T-helper 17 cell (primary cell): ENCODE measurements around the gene TOPBP1. TPM values are rescaled to one million over a fixed set of nuclear protein-coding genes. Genes with fewer than 3 reads are reported as not detected.
A peak's percentile ranks its signal among the peaks of the same experiment; 100 is the strongest.
"Not testable (repeated sequence)": the region's sequence is repeated elsewhere in the genome, so short reads cannot be mapped to it uniquely, and the experiment has no call there.

Source experiments
- ATAC-seq: fragments of 150-1000 bp; cut with Tn5 transposase; 2 replicates; pipeline ENCODE4 v1.10.0; 2021; ENCODE audit warnings: mild to moderate bottlenecking, moderate library complexity
- DNase-seq, 3 donors: peaks; one replicate each; pipeline versions ENCODE4 v3.0.0 to v3.0.0-alpha.2; 2020 to 2021
- H3K9me3 ChIP-seq: one replicate; pipeline ENCODE4 v1.7.0; 2013; ENCODE audit warnings: low read length, mild to moderate bottlenecking; ENCODE audit not compliant: control insufficient read depth, poor library complexity, severe bottlenecking
- H3K27ac Mint-ChIP-seq: one replicate; pipeline ENCODE4 v1.8.0; 2022; ENCODE audit warnings: mild to moderate bottlenecking, moderate library complexity, mixed read lengths
- H3K27me3 Mint-ChIP-seq: one replicate; pipeline ENCODE4 v1.8.0; 2022; ENCODE audit warnings: mixed read lengths
- H3K36me3 Mint-ChIP-seq: one replicate; pipeline ENCODE4 v1.8.0; 2022; ENCODE audit warnings: low read depth, mixed read lengths
- H3K4me1 Mint-ChIP-seq: one replicate; pipeline ENCODE4 v1.8.0; 2022; ENCODE audit warnings: mild to moderate bottlenecking, mixed read lengths
- H3K4me3 Mint-ChIP-seq: one replicate; pipeline ENCODE4 v1.8.0; 2022; ENCODE audit warnings: mild to moderate bottlenecking, moderate library complexity, mixed read lengths
- total RNA-seq, 4 donors: library from RNA in 2 of 4; stranded (reverse) in 2 of 4; gene quantifications; one replicate each; pipeline ENCODE4 v1.2.3 and lab custom pipeline; 2022 to 2026

TOPBP1 gene
- total RNA-seq, 2 donors from 2014 or later: 33.5 to 46.3 TPM

DNA sequence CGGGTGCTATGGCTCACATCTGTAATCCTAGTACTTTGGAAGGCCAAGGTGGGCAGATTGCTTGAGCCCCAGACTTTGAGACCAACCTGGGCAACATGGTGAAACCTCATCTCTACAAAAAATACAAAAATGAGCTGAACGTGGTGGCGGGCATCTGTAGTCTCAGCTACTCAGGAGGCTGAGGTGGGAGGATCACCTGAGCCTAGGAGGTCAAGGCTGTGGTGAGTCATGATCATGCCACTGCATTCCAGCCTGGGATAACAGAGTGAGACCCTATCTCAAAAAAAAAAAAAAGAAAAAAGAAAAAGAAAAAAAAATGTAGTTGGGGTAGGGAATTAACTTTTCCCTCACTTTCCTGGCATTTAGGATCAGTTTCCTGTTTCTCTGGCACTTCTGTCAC, 3.4 kb upstream of the TOPBP1 start:
- not testable (repeated sequence) for H3K36me3 Mint-ChIP-seq, ATAC-seq, H3K27ac Mint-ChIP-seq, H3K9me3 ChIP-seq, DNase-seq, H3K4me3 Mint-ChIP-seq, H3K27me3 Mint-ChIP-seq
- H3K4me1 Mint-ChIP-seq: peaks cover 26% of the 10 kb centered on the region

DNA sequence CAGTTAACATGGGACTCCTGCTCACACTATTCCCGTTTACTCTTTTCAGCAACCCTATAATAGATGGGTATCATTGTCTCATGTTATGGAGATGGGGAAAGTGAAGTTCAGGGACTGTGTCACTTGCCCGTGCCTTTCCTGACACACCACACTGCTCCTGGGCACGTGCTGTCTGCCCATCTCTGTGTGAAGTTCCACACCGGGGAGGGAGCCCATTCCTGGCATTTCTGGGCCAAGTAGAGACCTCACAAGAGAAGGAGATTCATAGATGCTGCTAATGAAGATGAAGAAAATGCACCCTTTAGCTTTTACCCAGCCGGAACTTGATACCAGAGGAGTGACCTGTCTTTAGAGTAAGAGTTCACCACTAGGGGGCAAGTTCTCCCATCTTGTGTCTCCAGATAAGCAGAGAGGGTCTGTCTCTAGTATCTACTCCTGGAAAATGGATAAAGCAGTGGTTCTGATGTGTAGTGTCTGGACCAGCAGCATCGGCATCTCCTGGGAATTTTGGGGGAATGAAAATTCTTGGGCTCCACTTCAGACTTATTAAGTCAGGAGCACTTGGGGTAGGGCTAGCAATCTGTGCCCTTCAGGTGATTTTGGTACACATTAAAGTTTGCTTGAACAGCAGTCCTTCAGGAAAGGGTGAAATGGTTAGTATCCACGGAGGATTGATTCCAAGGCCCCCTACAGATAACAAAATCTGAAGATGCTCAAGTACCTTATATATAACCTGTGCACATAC, 2.0 kb upstream of the TOPBP1 start:
- ATAC-seq: peak; percentile 52

GRCh38 chr3:133662278-133662651, 524 bp upstream of the TOPBP1 start:
- Mint-ChIP-seq H3K4me1 (peaks cover 38% of the 10 kb centered on the region), H3K27ac (peak overlapping the region; percentile 97), H3K27me3 (no peaks in the 10 kb centered on the region), H3K4me3 (peak overlapping the region; percentile 99), H3K36me3 (peaks cover 5% of the 10 kb centered on the region)
- ATAC-seq: peak; percentile 63
- H3K9me3 ChIP-seq: no peaks in the 10 kb centered on the region
- no peak for DNase-seq

More for the DNA sequence above, 2.0 kb upstream of the TOPBP1 start:
- no peaks in the 10 kb centered on the region for H3K27me3 Mint-ChIP-seq
- peak overlapping the region; percentile 85 for H3K27ac Mint-ChIP-seq
- peaks cover 5% of the 10 kb centered on the region for H3K36me3 Mint-ChIP-seq
- no peak for DNase-seq
- H3K9me3 ChIP-seq: no peaks in the 10 kb centered on the region
- peaks cover 38% of the 10 kb centered on the region for H3K4me1 Mint-ChIP-seq
- H3K4me3 Mint-ChIP-seq: peak overlapping the region; percentile 99

GRCh38 chr3:133659806-133660205, 1.9 kb downstream of the TOPBP1 start:
- DNase-seq: no peak
- no peak for ATAC-seq
- Mint-ChIP-seq H3K4me3 (peak overlapping the region; percentile 50), H3K27me3 (no peaks in the 10 kb centered on the region), H3K27ac (peak overlapping the region; percentile 77), H3K4me1 (peaks cover 38% of the 10 kb centered on the region), H3K36me3 (peaks cover 7% of the 10 kb centered on the region)
- no peaks in the 10 kb centered on the region for H3K9me3 ChIP-seq

DNA sequence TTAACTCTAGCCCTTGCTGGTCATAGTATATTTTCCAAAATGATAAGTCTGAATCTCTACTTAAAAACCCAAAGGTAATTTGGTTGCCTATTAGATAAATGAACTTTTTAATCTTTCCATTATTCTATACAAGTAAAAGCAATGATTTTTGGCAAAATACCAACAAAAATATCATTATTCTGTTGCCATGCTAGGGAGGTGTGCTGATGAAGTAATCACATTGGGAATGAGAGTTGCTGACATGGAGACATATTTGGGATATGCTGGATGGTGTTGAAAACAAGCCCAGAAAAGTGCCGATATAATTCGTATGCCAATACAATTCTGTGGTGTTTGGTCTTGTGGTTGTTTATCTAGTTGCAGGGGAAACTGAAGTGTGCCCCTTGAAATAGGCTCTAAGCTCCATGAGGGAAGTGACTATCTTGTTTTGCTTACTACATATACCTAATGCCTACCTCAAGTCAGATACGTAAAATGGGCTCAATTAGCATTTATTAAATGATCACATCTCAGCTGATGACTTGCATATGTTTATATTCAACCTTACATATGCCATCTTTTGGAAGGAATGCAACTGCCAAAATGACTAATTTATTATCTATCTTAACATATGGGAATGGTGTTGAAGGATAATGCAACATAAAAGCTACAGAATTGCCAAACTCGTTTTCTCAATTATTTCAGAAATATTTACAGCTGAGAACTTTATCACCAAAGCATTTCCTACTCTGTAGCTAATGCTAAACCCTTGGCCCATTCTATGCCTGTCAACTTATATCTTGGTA, 5.8 kb downstream of the TOPBP1 start:
- H3K4me3 Mint-ChIP-seq: no peak overlapping the region
- H3K27me3 Mint-ChIP-seq: no peaks in the 10 kb centered on the region
- no peak for ATAC-seq
- H3K9me3 ChIP-seq: no peaks in the 10 kb centered on the region
- H3K36me3 Mint-ChIP-seq: peaks cover 9% of the 10 kb centered on the region
- no peak for DNase-seq
- H3K4me1 Mint-ChIP-seq: peaks cover 19% of the 10 kb centered on the region
- H3K27ac Mint-ChIP-seq: no peak overlapping the region

DNA sequence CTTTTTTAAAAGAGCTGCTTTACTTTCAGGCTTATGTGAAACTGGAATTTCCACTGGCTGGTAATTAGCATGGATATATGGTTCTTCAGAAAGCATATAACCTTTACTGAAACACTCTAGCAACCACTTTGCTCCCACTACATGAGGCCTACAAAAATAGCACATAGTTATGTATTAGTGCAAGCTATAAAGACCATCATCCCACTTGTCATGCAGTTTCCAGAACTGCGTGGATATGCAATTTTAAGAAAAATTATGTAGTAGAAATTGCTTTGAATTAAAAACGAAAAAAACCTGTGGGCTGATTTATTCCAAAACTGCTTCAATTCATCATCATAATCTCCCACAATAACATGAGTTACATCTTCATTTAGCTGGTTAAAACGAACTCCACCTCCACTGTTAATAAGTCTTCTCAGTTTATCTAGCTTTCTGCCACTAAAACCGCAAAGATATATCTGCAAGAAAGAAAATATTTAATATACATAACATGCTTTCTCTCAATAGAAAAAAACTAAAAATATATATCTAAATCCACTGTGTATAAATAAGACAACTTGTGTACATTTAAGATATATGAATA, 12.2 kb downstream of the TOPBP1 start:
- no peaks in the 10 kb centered on the region for H3K9me3 ChIP-seq
- Mint-ChIP-seq H3K4me3 (no peak overlapping the region), H3K27me3 (no peaks in the 10 kb centered on the region), H3K4me1 (peaks cover 12% of the 10 kb centered on the region), H3K36me3 (peaks cover 11% of the 10 kb centered on the region), H3K27ac (no peak overlapping the region)
- ATAC-seq (no peak), DNase-seq (no peak)

- ATAC-seq (no peak), DNase-seq (no peak)
- Mint-ChIP-seq H3K27ac (no peak overlapping the region), H3K4me3 (no peak overlapping the region), H3K4me1 (peaks cover 12% of the 10 kb centered on the region), H3K36me3 (peaks cover 9% of the 10 kb centered on the region), H3K27me3 (no peaks in the 10 kb centered on the region)
- no peaks in the 10 kb centered on the region for H3K9me3 ChIP-seq
These were observed 17.0 kb downstream of the TOPBP1 start for GRCh38 chr3:133644768-133645167.

DNA sequence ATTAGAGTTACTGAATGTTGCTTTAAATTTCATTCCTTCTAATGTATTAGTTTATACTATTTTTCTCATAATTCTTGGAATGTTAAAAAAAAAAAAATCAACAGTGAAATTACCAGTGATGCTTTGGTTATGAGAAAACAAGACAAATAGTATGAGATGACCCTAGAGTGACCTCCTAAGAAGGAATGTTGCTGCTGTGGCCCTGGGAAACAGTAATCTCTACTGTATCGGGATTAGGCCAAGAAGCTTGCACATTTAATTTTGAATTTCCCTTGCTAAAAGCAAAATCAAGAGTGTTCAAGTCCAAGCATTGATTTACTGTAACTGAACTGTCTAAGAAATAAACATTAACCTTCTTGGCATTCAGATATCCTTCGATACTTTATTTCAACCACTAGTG, 18.1 kb downstream of the TOPBP1 start:
- Mint-ChIP-seq H3K36me3 (peaks cover 9% of the 10 kb centered on the region), H3K4me1 (peaks cover 14% of the 10 kb centered on the region), H3K27ac (no peak overlapping the region), H3K4me3 (no peak overlapping the region), H3K27me3 (no peaks in the 10 kb centered on the region)
- ATAC-seq (no peak), DNase-seq (no peak)
- no peaks in the 10 kb centered on the region for H3K9me3 ChIP-seq

DNA sequence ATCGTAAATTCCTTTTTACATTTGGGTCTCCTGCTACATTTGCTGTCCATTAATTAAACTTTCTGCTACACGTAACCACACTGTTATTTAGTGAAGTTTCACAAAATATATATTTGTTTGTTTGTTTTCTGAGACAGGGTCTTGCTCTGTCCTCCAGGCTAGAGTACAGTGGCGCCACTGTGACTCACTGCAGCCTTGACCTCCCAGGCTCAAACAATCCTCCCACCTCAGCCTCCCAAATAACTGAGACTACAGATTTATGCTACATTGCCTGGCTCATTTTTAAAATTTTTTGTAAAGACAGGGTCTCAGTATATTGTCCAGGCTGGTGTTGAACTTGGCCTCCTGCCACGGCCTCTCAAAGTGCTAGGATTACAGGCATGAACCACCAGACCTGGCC, 20.5 kb downstream of the TOPBP1 start:
- no peaks in the 10 kb centered on the region for H3K9me3 ChIP-seq
- Mint-ChIP-seq H3K4me3 (no peak overlapping the region), H3K27me3 (no peaks in the 10 kb centered on the region), H3K27ac (no peak overlapping the region), H3K36me3 (no peaks in the 10 kb centered on the region), H3K4me1 (peaks cover 5% of the 10 kb centered on the region)
- no peak for ATAC-seq
- DNase-seq: no peak

DNA sequence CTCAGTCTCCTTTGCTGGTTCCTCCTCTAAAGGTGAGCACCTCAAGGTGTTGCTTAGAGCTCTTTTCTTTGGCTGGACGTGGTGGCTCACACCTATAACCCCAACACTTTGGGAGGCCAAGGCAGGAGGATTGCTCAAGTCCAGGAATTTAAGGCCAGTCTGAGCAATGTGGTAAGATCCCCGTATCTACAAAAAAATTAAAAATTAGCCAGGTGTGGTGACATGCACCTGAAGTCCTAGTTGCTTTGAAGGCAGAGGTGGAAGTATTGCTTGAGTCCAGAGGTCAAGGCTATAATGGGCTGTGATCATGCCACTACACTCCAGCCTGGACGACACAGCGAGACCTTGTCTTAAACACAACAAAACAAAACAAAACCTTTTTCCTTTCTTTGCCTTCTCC, 28.3 kb downstream of the TOPBP1 start:
- no peak for DNase-seq
- H3K9me3 ChIP-seq: no peaks in the 10 kb centered on the region
- Mint-ChIP-seq H3K4me1 (peaks cover 6% of the 10 kb centered on the region), H3K4me3 (no peak overlapping the region), H3K27ac (no peak overlapping the region), H3K36me3 (peaks cover 20% of the 10 kb centered on the region), H3K27me3 (no peaks in the 10 kb centered on the region)
- no peak for ATAC-seq

DNA sequence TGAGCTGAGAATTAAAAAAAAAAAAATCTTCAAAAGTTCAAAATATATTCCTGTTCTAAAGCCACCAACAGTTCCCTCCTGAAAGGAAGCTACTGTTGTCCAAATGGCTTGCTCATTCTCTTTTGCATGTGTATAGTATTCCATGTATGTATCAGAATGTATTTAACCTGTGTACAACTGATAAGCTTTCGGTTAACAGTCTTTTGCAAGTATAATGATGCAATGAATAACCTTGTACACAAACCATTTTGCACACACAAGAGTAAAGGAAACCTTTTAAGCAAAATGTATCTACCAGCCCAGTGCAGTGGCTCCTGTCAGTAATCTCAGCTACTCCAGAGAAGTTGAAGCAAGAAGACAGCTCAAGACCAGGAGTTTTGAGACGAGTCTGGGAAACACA, 32.6 kb downstream of the TOPBP1 start:
- no peaks in the 10 kb centered on the region for H3K27me3 Mint-ChIP-seq
- no peak overlapping the region for H3K4me3 Mint-ChIP-seq
- no peaks in the 10 kb centered on the region for H3K9me3 ChIP-seq
- DNase-seq: no peak
- peaks cover 20% of the 10 kb centered on the region for H3K36me3 Mint-ChIP-seq
- no peak for ATAC-seq
- H3K4me1 Mint-ChIP-seq: peaks cover 6% of the 10 kb centered on the region
- peak overlapping the region; percentile 53 for H3K27ac Mint-ChIP-seq

DNA sequence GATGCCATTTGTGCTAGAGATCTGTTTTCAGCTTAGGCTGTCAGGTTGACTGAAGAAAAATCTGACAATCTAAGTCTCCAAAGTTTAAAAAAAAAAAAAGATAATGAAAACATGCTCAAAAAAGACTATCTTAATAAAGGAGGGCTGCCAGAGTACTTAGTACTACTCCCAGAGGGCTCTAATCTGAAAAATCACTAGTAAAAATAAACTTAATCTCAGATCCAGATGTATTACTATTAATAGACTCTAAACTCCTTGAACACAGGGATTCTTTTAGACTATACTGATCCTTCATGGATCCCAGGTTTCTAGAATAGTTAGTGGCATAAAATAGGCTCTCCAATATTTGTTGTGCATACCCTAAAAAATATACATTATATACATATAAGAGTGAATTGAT, 34.0 kb downstream of the TOPBP1 start:
- Mint-ChIP-seq H3K36me3 (peaks cover 14% of the 10 kb centered on the region), H3K27me3 (no peaks in the 10 kb centered on the region), H3K4me3 (no peak overlapping the region), H3K4me1 (peaks cover 6% of the 10 kb centered on the region), H3K27ac (no peak overlapping the region)
- DNase-seq (no peak), ATAC-seq (no peak)
- H3K9me3 ChIP-seq: no peaks in the 10 kb centered on the region

DNA sequence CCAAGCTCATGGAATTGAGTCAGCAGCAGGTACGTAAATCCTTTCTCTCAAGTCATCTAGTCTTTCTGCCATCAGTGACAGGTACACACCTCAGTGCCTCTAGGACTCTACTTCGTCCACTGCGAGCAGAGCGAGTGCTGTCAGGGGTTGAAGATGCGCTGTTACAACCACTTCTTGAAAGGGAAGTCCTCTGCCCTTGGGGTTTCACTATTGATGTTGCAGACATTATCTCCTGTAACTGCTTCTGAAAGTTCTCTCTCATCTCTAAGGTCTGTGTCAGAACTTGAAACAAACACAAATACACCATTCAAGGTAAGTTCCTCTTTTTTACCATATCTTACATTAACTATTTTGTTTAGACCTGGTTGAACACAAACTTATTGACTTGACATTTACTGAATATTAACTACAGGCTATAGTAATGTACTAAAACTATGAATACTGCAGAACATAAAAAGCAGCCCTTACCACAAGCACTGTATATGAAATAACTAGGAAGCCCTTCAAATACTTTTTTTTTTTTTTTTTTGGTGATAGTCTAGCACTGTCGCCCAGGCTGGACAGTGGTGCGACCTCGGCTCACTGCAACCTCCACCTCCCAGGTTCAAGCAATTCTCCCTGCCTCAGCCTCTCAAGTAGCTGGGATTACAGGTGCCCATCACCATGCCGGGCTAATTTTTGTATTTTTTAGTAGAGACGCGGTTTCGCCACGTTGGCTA, 41.5 kb downstream of the TOPBP1 start:
- ATAC-seq: peak; percentile 42
- no peaks in the 10 kb centered on the region for H3K9me3 ChIP-seq
- no peak overlapping the region for H3K4me3 Mint-ChIP-seq
- no peaks in the 10 kb centered on the region for H3K27me3 Mint-ChIP-seq
- peaks cover 5% of the 10 kb centered on the region for H3K4me1 Mint-ChIP-seq
- no peak for DNase-seq
- H3K36me3 Mint-ChIP-seq: peaks cover 6% of the 10 kb centered on the region
- H3K27ac Mint-ChIP-seq: no peak overlapping the region
